Panc1 (cell line): ENCODE results near the gene LMO1.

Source experiments
- CTCF ChIP-seq: fragments of 450-650 bp; IDR thresholded peaks from 2 replicates; pipeline ENCODE4 v1.5.1; 2017; ENCODE audit warnings: mild to moderate bottlenecking
- POLR2AphosphoS5 ChIP-seq: IDR thresholded peaks from 2 replicates; pipeline ENCODE4 v1.6.1; 2012; ENCODE audit warnings: mild to moderate bottlenecking, low read depth, low read length, moderate library complexity
- SIN3A ChIP-seq: IDR thresholded peaks from 2 replicates; pipeline ENCODE4 v1.6.1; 2012; ENCODE audit warnings: low read depth, mild to moderate bottlenecking, low read length, moderate library complexity, borderline replicate concordance; ENCODE audit not compliant: insufficient read depth
- TF ChIP-seq, protein P1 (sequence below), 2 experiments: IDR thresholded peaks; 2 replicates each; pipeline ENCODE4 v1.6.1; 2011 to 2012; ENCODE audit warnings: low read depth in 2 of 2, control low read depth in 1 of 2, low read length in 1 of 2, mild to moderate bottlenecking in 1 of 2, moderate library complexity in 1 of 2; ENCODE audit not compliant: insufficient read depth in 1 of 2

GRCh38 chr11:8217136-8217535 lies 46.5 kb downstream of the LMO1 start:
- no peak for TF ChIP-seq CTCF
- no peak for TF ChIP-seq POLR2AphosphoS5
- TF ChIP-seq SIN3A: no peak
- TF ChIP-seq, protein P1, sequence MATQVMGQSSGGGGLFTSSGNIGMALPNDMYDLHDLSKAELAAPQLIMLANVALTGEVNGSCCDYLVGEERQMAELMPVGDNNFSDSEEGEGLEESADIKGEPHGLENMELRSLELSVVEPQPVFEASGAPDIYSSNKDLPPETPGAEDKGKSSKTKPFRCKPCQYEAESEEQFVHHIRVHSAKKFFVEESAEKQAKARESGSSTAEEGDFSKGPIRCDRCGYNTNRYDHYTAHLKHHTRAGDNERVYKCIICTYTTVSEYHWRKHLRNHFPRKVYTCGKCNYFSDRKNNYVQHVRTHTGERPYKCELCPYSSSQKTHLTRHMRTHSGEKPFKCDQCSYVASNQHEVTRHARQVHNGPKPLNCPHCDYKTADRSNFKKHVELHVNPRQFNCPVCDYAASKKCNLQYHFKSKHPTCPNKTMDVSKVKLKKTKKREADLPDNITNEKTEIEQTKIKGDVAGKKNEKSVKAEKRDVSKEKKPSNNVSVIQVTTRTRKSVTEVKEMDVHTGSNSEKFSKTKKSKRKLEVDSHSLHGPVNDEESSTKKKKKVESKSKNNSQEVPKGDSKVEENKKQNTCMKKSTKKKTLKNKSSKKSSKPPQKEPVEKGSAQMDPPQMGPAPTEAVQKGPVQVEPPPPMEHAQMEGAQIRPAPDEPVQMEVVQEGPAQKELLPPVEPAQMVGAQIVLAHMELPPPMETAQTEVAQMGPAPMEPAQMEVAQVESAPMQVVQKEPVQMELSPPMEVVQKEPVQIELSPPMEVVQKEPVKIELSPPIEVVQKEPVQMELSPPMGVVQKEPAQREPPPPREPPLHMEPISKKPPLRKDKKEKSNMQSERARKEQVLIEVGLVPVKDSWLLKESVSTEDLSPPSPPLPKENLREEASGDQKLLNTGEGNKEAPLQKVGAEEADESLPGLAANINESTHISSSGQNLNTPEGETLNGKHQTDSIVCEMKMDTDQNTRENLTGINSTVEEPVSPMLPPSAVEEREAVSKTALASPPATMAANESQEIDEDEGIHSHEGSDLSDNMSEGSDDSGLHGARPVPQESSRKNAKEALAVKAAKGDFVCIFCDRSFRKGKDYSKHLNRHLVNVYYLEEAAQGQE (IDR thresholded peaks at IDR 0.05; ENCODE audit: insufficient read depth in 1 of 2, low read depth in 2 of 2, low read length in 1 of 2): no peak
